Activated CD4-positive, alpha-beta T cell treated with anti-CD3 and anti-CD28 coated beads, Interleukin-2, amount 10 ng/mL, durations not matched to agents 7 days and 5 days (primary cell): ENCODE results near the gene GLYAT. TPM values are rescaled to one million over a fixed set of nuclear protein-coding genes. Genes with fewer than 3 reads are reported as not detected.
"Not testable (repeated sequence)": the region's sequence is repeated elsewhere in the genome, so short reads cannot be mapped to it uniquely, and the experiment has no call there.

Experiments used
- CTCF ChIA-PET: fragments of 350-600 bp; sonication (Branson Sonifier 250); formaldehyde crosslinking; loops from one replicate; lab custom pipeline; 2021; ENCODE audit warnings: antibody characterized with exemption; lab: Charles Lee
- POLR2A ChIA-PET: fragments of 350-600 bp; sonication (Branson Sonifier 250); formaldehyde crosslinking; loops from one replicate; lab custom pipeline; 2021; ENCODE audit warnings: antibody characterized with exemption; lab: Charles Lee
- DNase-seq: peaks from one replicate; pipeline ENCODE4 v3.0.0-alpha.2; 2020
- H3K27ac Mint-ChIP-seq: one replicate; pipeline ENCODE4 v1.8.0; 2021; ENCODE audit warnings: mild to moderate bottlenecking, moderate library complexity, mixed read lengths
- H3K27me3 Mint-ChIP-seq: one replicate; pipeline ENCODE4 v1.8.0; 2021; ENCODE audit warnings: mixed read lengths
- H3K36me3 Mint-ChIP-seq: one replicate; pipeline ENCODE4 v1.8.0; 2021; ENCODE audit warnings: low read depth, mixed read lengths
- H3K4me1 Mint-ChIP-seq: one replicate; pipeline ENCODE4 v1.8.0; 2021; ENCODE audit warnings: mixed read lengths
- H3K4me3 Mint-ChIP-seq: one replicate; pipeline ENCODE4 v1.8.0; 2021; ENCODE audit warnings: mild to moderate bottlenecking, moderate library complexity, mixed read lengths
- H3K9me3 Mint-ChIP-seq: one replicate; pipeline ENCODE4 v1.8.0; 2021; ENCODE audit warnings: mixed read lengths
- total RNA-seq, 2 experiments: library from RNA; stranded (reverse); gene quantifications; one replicate each; pipeline ENCODE4 v1.2.3, GENCODE V29; 2021

The GLYAT gene
- total RNA-seq, 2 experiments from 2014 or later = not detected

GRCh38 chr11:58688789-58689503 is 42.8 kb downstream of the GLYAT start:
- ChIA-PET CTCF (interaction anchor here (0.5 kb wide), 1 partner anchor 629 kb away, joined by 4 read pairs; no protein-coding TSS in a partner anchor), POLR2A (no interaction called here)
- DNase-seq = no peak
- Mint-ChIP-seq H3K9me3 (no peaks in the 10 kb centered on the region), H3K27ac (no peak overlapping the region), H3K4me3 (no peak overlapping the region), H3K36me3 (no peaks in the 10 kb centered on the region), H3K27me3 (no peaks in the 10 kb centered on the region), H3K4me1 (peaks cover 19% of the 10 kb centered on the region)

GRCh38 chr11:58685973-58686722 is 45.6 kb downstream of the GLYAT start:
- CTCF ChIA-PET = interaction anchor here (0.6 kb wide), 2 partner anchors 42 to 580 kb away, joined by 3 to 4 read pairs; no protein-coding TSS in a partner anchor
- H3K27me3 Mint-ChIP-seq = no peaks in the 10 kb centered on the region
- H3K4me3 Mint-ChIP-seq = peak overlapping the region; percentile 29
- H3K4me1 Mint-ChIP-seq = peaks cover 19% of the 10 kb centered on the region
- peak overlapping the region; percentile 81 for H3K27ac Mint-ChIP-seq
- no peaks in the 10 kb centered on the region for H3K36me3 Mint-ChIP-seq
- peaks cover 12% of the 10 kb centered on the region for H3K9me3 Mint-ChIP-seq
- peak; percentile 18 for DNase-seq
- POLR2A ChIA-PET = no interaction called here

GRCh38 chr11:58682660-58683059 is 49.1 kb downstream of the GLYAT start:
- H3K4me1 Mint-ChIP-seq = peaks cover 19% of the 10 kb centered on the region
- H3K4me3 Mint-ChIP-seq, DNase-seq, CTCF ChIA-PET, H3K36me3 Mint-ChIP-seq, H3K27me3 Mint-ChIP-seq, H3K27ac Mint-ChIP-seq, POLR2A ChIA-PET: not testable (repeated sequence)
- H3K9me3 Mint-ChIP-seq = peaks cover 12% of the 10 kb centered on the region

DNA sequence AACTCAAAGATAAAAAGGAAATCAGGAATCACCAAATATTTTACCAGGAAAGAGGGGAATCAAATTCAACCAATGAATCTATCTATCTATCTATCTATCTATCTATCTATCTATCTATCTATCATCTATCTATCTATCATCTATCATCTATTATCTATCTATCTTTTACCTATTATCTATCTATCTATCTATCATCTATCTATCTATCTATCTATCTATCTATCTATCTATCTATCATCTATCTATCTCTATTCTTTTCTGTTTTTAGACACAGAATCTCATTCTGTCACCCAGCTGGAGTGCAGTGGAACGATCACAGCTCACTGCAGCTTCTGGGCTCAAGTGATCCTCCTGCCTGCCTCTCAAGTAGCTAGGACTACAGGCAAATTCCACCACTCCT is 54.2 kb downstream of the GLYAT start:
- H3K4me3 Mint-ChIP-seq, H3K4me1 Mint-ChIP-seq, H3K36me3 Mint-ChIP-seq, H3K9me3 Mint-ChIP-seq, DNase-seq, H3K27ac Mint-ChIP-seq, POLR2A ChIA-PET, H3K27me3 Mint-ChIP-seq: not testable (repeated sequence)
- CTCF ChIA-PET = interaction anchor here (0.6 kb wide), 1 partner anchor 16 kb away, joined by 5 read pairs; no protein-coding TSS in a partner anchor

DNA sequence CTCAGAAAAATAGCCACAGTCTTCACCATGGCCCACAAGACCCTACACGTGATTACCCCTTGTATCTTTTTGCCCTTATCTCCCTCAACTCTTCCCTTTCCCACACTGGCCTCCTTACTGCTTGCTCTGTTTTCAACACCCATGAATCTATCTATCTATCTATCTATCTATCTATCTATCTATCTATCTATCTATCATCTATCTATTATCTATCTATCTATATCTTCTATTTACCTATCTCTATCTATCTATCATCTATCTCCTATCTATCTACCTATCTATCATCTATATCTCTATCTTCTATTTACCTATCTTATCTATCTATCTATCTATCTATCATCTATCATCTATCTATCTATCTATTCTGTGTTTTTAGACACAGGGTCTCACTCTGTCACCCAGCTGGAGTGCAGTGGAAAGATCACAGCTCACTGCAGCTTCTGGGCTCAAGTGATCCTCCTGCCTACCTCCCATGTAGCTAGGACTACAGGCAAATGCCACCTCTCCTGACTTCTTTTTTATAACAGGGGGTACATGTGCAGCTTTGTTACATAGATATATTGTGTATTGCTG is 55.1 kb downstream of the GLYAT start:
- Mint-ChIP-seq H3K36me3 (no peaks in the 10 kb centered on the region), H3K4me3 (no peak overlapping the region), H3K27me3 (no peaks in the 10 kb centered on the region), H3K9me3 (no peaks in the 10 kb centered on the region), H3K27ac (no peak overlapping the region), H3K4me1 (no peaks in the 10 kb centered on the region)
- no peak for DNase-seq
- ChIA-PET CTCF (interaction anchor here (0.6 kb wide), 1 partner anchor 273 kb away, joined by 4 read pairs; no protein-coding TSS in a partner anchor), POLR2A (no interaction called here)

- H3K36me3 Mint-ChIP-seq = no peaks in the 10 kb centered on the region
- H3K4me3 Mint-ChIP-seq = no peak overlapping the region
- no peaks in the 10 kb centered on the region for H3K9me3 Mint-ChIP-seq
- CTCF ChIA-PET = no interaction called here
- peak; percentile 76 for DNase-seq
- H3K27ac Mint-ChIP-seq = no peak overlapping the region
- POLR2A ChIA-PET = no interaction called here
- no peaks in the 10 kb centered on the region for H3K4me1 Mint-ChIP-seq
- no peaks in the 10 kb centered on the region for H3K27me3 Mint-ChIP-seq
These were observed 56.2 kb downstream of the GLYAT start for GRCh38 chr11:58675334-58676155.

GRCh38 chr11:58674609-58675008 is 57.1 kb downstream of the GLYAT start:
- no peak for DNase-seq
- Mint-ChIP-seq H3K27me3 (no peaks in the 10 kb centered on the region), H3K36me3 (no peaks in the 10 kb centered on the region), H3K9me3 (no peaks in the 10 kb centered on the region), H3K4me1 (no peaks in the 10 kb centered on the region), H3K4me3 (no peak overlapping the region), H3K27ac (no peak overlapping the region)
- POLR2A ChIA-PET = no interaction called here
- CTCF ChIA-PET = no interaction called here

- Mint-ChIP-seq H3K27ac (no peak overlapping the region), H3K27me3 (no peaks in the 10 kb centered on the region), H3K4me1 (no peaks in the 10 kb centered on the region), H3K36me3 (no peaks in the 10 kb centered on the region), H3K4me3 (no peak overlapping the region), H3K9me3 (no peaks in the 10 kb centered on the region)
- ChIA-PET CTCF (interaction anchor here (0.6 to 1.7 kb wide), 3 partner anchors 33 to 551 kb away, joined by 3 to 4 read pairs (median 4); no protein-coding TSS in a partner anchor), POLR2A (interaction anchor here (1.3 kb wide), 1 partner anchor 40 kb away, joined by 11 read pairs; no protein-coding TSS in a partner anchor)
- no peak for DNase-seq
These were observed 59.6 kb downstream of the GLYAT start for GRCh38 chr11:58671983-58672633.

GRCh38 chr11:58659910-58660570 is 71.7 kb downstream of the GLYAT start:
- Mint-ChIP-seq H3K9me3 (no peaks in the 10 kb centered on the region), H3K27me3 (no peaks in the 10 kb centered on the region), H3K27ac (no peak overlapping the region), H3K4me3 (no peak overlapping the region), H3K4me1 (no peaks in the 10 kb centered on the region), H3K36me3 (no peaks in the 10 kb centered on the region)
- CTCF ChIA-PET = no interaction called here
- POLR2A ChIA-PET = no interaction called here
- DNase-seq = no peak

DNA sequence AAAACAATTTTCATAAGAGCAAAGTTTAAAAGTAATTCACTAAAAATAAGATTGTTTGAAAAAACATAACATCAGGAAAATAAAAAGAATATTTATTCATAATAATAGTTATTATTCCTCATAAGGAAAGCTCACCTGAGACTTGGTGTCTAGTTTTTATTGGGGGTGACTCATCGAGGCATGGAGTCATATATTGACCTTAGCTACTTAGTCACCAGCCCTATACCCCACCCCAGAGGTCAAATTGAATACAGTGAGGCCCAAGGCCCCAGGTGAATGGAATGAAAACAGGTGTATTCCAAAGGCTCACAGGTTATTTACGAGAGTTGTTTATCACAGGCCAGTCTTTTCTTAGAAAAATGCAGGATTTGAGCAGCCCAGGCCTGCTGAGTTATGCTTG is 72.3 kb downstream of the GLYAT start:
- H3K4me3 Mint-ChIP-seq = no peak overlapping the region
- no peaks in the 10 kb centered on the region for H3K9me3 Mint-ChIP-seq
- no peaks in the 10 kb centered on the region for H3K36me3 Mint-ChIP-seq
- H3K27me3 Mint-ChIP-seq = no peaks in the 10 kb centered on the region
- POLR2A ChIA-PET = no interaction called here
- peaks cover 3% of the 10 kb centered on the region for H3K4me1 Mint-ChIP-seq
- H3K27ac Mint-ChIP-seq = no peak overlapping the region
- CTCF ChIA-PET = no interaction called here
- DNase-seq = no peak
